H9 (cell line): Measurements from ENCODE around the gene TXLNB. TPM values are rescaled to one million over a fixed set of nuclear protein-coding genes. Genes with fewer than 3 reads are reported as not detected.

ENCODE experiments used
- DNase-seq: peaks from one replicate; pipeline ENCODE4 v3.0.0-alpha.2; 2017
- H2AFZ ChIP-seq: one replicate; pipeline ENCODE4 v1.6.1; 2013; ENCODE audit warnings: mild to moderate bottlenecking, low read length, control low read depth, moderate library complexity
- H2AK5ac ChIP-seq: 2 replicates; pipeline ENCODE4 v1.6.1; 2013; ENCODE audit warnings: low read length, control low read depth, mixed read lengths; ENCODE audit not compliant: insufficient read length
- H2BK120ac ChIP-seq: one replicate; pipeline ENCODE4 v1.6.1; 2013; ENCODE audit warnings: low read depth, mild to moderate bottlenecking, low read length, control low read depth, inconsistent platforms; ENCODE audit not compliant: poor library complexity, severe bottlenecking
- H2BK12ac ChIP-seq: 2 replicates; pipeline ENCODE4 v1.6.1; 2013; ENCODE audit warnings: low read length, control low read depth, mixed read lengths, low read depth; ENCODE audit not compliant: insufficient read length
- H2BK15ac ChIP-seq: 2 replicates; pipeline ENCODE4 v1.6.1; 2013; ENCODE audit warnings: low read depth, low read length, control low read depth
- H2BK20ac ChIP-seq: one replicate; pipeline ENCODE4 v1.6.1; 2013; ENCODE audit warnings: low read depth, mild to moderate bottlenecking, low read length, control low read depth, inconsistent platforms; ENCODE audit not compliant: poor library complexity, severe bottlenecking
- H2BK5ac ChIP-seq: 2 replicates; pipeline ENCODE4 v1.6.1; 2013; ENCODE audit warnings: low read length, control low read depth, mixed read lengths; ENCODE audit not compliant: insufficient read length
- H3K14ac ChIP-seq: 2 replicates; pipeline ENCODE4 v1.6.1; 2013; ENCODE audit warnings: low read length, control low read depth; ENCODE audit not compliant: insufficient read depth
- H3K18ac ChIP-seq: 2 replicates; pipeline ENCODE4 v1.6.1; 2013; ENCODE audit warnings: low read depth, mild to moderate bottlenecking, mixed read lengths, low read length, control low read depth; ENCODE audit not compliant: insufficient read length
- H3K23ac ChIP-seq: 2 replicates; pipeline ENCODE4 v1.6.1; 2013; ENCODE audit warnings: low read length, control low read depth, mixed read lengths, low read depth; ENCODE audit not compliant: insufficient read length
- H3K23me2 ChIP-seq: 2 replicates; pipeline ENCODE4 v1.6.1; 2013; ENCODE audit warnings: low read depth, mild to moderate bottlenecking, mixed read lengths, low read length, control low read depth; ENCODE audit not compliant: insufficient read length, poor library complexity, severe bottlenecking
- H3K27ac ChIP-seq: 2 replicates; pipeline ENCODE4 v1.5.1; 2013; ENCODE audit warnings: low read length, control low read depth, mixed read lengths, low read depth; ENCODE audit not compliant: insufficient read length
- H3K27me3 ChIP-seq: 2 replicates; pipeline ENCODE4 v1.6.1; 2013; ENCODE audit warnings: low read length, control low read depth, inconsistent platforms; ENCODE audit not compliant: insufficient read depth
- H3K4ac ChIP-seq: 2 replicates; pipeline ENCODE4 v1.6.1; 2013; ENCODE audit warnings: low read depth, mild to moderate bottlenecking, control low read depth, inconsistent platforms, low read length, moderate library complexity
- H3K4me1 ChIP-seq: 2 replicates; pipeline ENCODE4 v1.6.1; 2013; ENCODE audit warnings: low read length, control low read depth, inconsistent platforms; ENCODE audit not compliant: insufficient read depth
- H3K4me2 ChIP-seq: 2 replicates; pipeline ENCODE4 v1.6.1; 2013; ENCODE audit warnings: low read length, control low read depth, mixed read lengths; ENCODE audit not compliant: insufficient read length, insufficient read depth
- H3K56ac ChIP-seq: 2 replicates; pipeline ENCODE4 v1.6.1; 2013; ENCODE audit warnings: low read depth, mild to moderate bottlenecking, mixed read lengths, low read length, control low read depth; ENCODE audit not compliant: insufficient read length
- H3K79me1 ChIP-seq: 2 replicates; pipeline ENCODE4 v1.6.1; 2013; ENCODE audit warnings: low read depth, mild to moderate bottlenecking, moderate library complexity, low read length, control low read depth, inconsistent platforms; ENCODE audit not compliant: insufficient read depth, poor library complexity, severe bottlenecking
- H3K79me2 ChIP-seq: 2 replicates; pipeline ENCODE4 v1.6.1; 2013; ENCODE audit warnings: low read length, control low read depth, inconsistent platforms; ENCODE audit not compliant: insufficient read depth
- H3K9ac ChIP-seq: 2 replicates; pipeline ENCODE4 v1.6.1; 2013; ENCODE audit warnings: low read length, control low read depth, mixed read lengths; ENCODE audit not compliant: insufficient read length; ENCODE audit errors: extremely low read depth
- H3K9me3 ChIP-seq: one replicate; pipeline ENCODE4 v1.6.1; 2013; ENCODE audit warnings: low read depth, low read length, inconsistent platforms; ENCODE audit not compliant: control insufficient read depth
- H3T11ph ChIP-seq: one replicate; pipeline ENCODE4 v1.6.1; 2013; ENCODE audit warnings: mild to moderate bottlenecking, low read length, control low read depth, inconsistent platforms
- H4K20me1 ChIP-seq: one replicate; pipeline ENCODE4 v1.6.1; 2013; ENCODE audit not compliant: control insufficient read depth, insufficient read length, insufficient read depth
- H4K5ac ChIP-seq: 2 replicates; pipeline ENCODE4 v1.6.1; 2013; ENCODE audit warnings: low read depth, mild to moderate bottlenecking, mixed read lengths, low read length, control low read depth; ENCODE audit not compliant: insufficient read length
- H4K8ac ChIP-seq: replicated peaks from 2 replicates; pipeline ENCODE4 v1.6.1; 2013; ENCODE audit warnings: low read length, control low read depth, mixed read lengths, low read depth; ENCODE audit not compliant: insufficient read length
- H4K91ac ChIP-seq: 2 replicates; pipeline ENCODE4 v1.6.1; 2013; ENCODE audit warnings: low read depth, mild to moderate bottlenecking, moderate library complexity, mixed read lengths, low read length, control low read depth; ENCODE audit not compliant: insufficient read length
- H3K27ac Mint-ChIP-seq, 3 experiments: 2 replicates in 2 of 3; 3 replicates in 1 of 3; pipeline ENCODE4 v1.8.0; 2020 to 2021; ENCODE audit warnings: mixed read lengths in 3 of 3, mild to moderate bottlenecking in 1 of 3, moderate library complexity in 1 of 3
- H3K27me3 Mint-ChIP-seq: 2 replicates; pipeline ENCODE4 v1.8.0; 2021; ENCODE audit warnings: low read depth, mild to moderate bottlenecking, moderate library complexity, mixed read lengths
- H3K36me3 Mint-ChIP-seq, 3 experiments: 2 replicates in 2 of 3; 3 replicates in 1 of 3; pipeline ENCODE4 v1.8.0; 2020 to 2021; ENCODE audit warnings: low read depth in 3 of 3, mixed read lengths in 3 of 3; ENCODE audit not compliant: insufficient read depth in 1 of 3
- H3K4me1 Mint-ChIP-seq, 2 experiments: 2 replicates each; pipeline ENCODE4 v1.8.0; 2020; ENCODE audit warnings: mixed read lengths in 2 of 2
- H3K4me3 Mint-ChIP-seq, 2 experiments: 2 replicates in 1 of 2; 3 replicates in 1 of 2; pipeline ENCODE4 v1.8.0; 2020 to 2021; ENCODE audit warnings: mild to moderate bottlenecking in 2 of 2, mixed read lengths in 2 of 2, moderate library complexity in 1 of 2
- H3K9me3 Mint-ChIP-seq, 2 experiments: 2 replicates in 1 of 2; 3 replicates in 1 of 2; pipeline ENCODE4 v1.8.0; 2020; ENCODE audit warnings: mild to moderate bottlenecking in 2 of 2, mixed read lengths in 2 of 2, moderate library complexity in 1 of 2
- CTCF ChIP-seq: fragments of 200-600 bp; sonication (generic); conservative IDR thresholded peaks from 3 replicates; pipeline ENCODE4 v1.8.0; 2021; ENCODE audit warnings: antibody characterized with exemption, mild to moderate bottlenecking
- WGBS: extraction: QIAGEN DNeasy Blood & Tissue Kit; methylation state at CpG from one replicate; pipeline ENCODE4 v1.1.7; 2013; ENCODE audit warnings: missing lambda C conversion rate, low lambda C conversion rate, mixed read lengths; ENCODE audit not compliant: insufficient read length; ENCODE audit errors: extremely low coverage; 5-methylcytosine and 5-hydroxymethylcytosine counted together
- total RNA-seq: library from RNA; stranded (reverse); gene quantifications from 2 replicates; pipeline ENCODE4 v1.2.1, GENCODE V29; 2021

TXLNB gene
- total RNA-seq, 1 experiment from 2014 or later = 0.04 TPM

- H3K23me2 ChIP-seq = no peaks in the 10 kb centered on the region
- no peak overlapping the region for H3K9ac ChIP-seq
- H3K14ac ChIP-seq = no peak overlapping the region
- no peaks in the 10 kb centered on the region for H3K9me3 ChIP-seq
- no peak overlapping the region for H3K27ac ChIP-seq
- no peak overlapping the region for H3K4ac ChIP-seq
- H4K91ac ChIP-seq = no peak overlapping the region
- Mint-ChIP-seq H3K27me3 (no peaks in the 10 kb centered on the region), H3K36me3 (peaks cover 0 to 4% (median 2%) of the 10 kb centered on the region in 3 experiments; a peak in 5 of 7 replicates), H3K9me3 (peaks cover 0 to 3% of the 10 kb centered on the region in 2 experiments; a peak in 1 of 5 replicates), H3K4me3 (no peak overlapping the region), H3K27ac (no peak overlapping the region), H3K4me1 (peaks cover 0 to 2% of the 10 kb centered on the region in 2 experiments; a peak in 2 of 4 replicates)
- H3K79me1 ChIP-seq = no peaks in the 10 kb centered on the region
- H3K4me1 ChIP-seq = no peaks in the 10 kb centered on the region
- H4K5ac ChIP-seq = no peak overlapping the region
- H3K18ac ChIP-seq = no peak overlapping the region
- no CpG with 5 or more reads among the region's 3 CpGs for WGBS
- H2BK12ac ChIP-seq = no peak overlapping the region
- H3K4me2 ChIP-seq = no peak overlapping the region
- no peak overlapping the region for H3K23ac ChIP-seq
- no peak overlapping the region for H4K8ac ChIP-seq
- H2AFZ ChIP-seq = no peak overlapping the region
- no peaks in the 10 kb centered on the region for H4K20me1 ChIP-seq
- H2BK120ac ChIP-seq = no peak overlapping the region
- no peak for TF ChIP-seq CTCF
- H3K79me2 ChIP-seq = no peaks in the 10 kb centered on the region
- H2BK20ac ChIP-seq = no peak overlapping the region
- no peak overlapping the region for H2BK15ac ChIP-seq
- DNase-seq = no peak
- H3T11ph ChIP-seq = no peak overlapping the region
- no peaks in the 10 kb centered on the region for H3K27me3 ChIP-seq
- H2BK5ac ChIP-seq = no peak overlapping the region
- H2AK5ac ChIP-seq = no peak overlapping the region
- H3K56ac ChIP-seq = no peak overlapping the region
Observed at GRCh38 chr6:139329224-139329623, 37.4 kb upstream of the TXLNB start.
